GM23338 (cell line): Measurements from ENCODE around the gene HDAC6. TPM values are rescaled to one million over a fixed set of nuclear protein-coding genes. Genes with fewer than 3 reads are reported as not detected.

Experiments
- ATAC-seq: fragments of 200-7000 bp; cut with Tn5 transposase; 3 replicates; pipeline ENCODE4 v1.9.1; 2020
- DNase-seq: peaks from one replicate; pipeline ENCODE4 v3.0.0-alpha.2; 2015; ENCODE audit warnings: low spot score
- H2AFZ ChIP-seq: fragments of 200-600 bp; sonication (generic); 2 replicates; pipeline ENCODE4 v1.8.0; 2016; ENCODE audit warnings: antibody characterized with exemption, mild to moderate bottlenecking, moderate library complexity
- H3F3A ChIP-seq: fragments of 200-600 bp; sonication (generic); replicated peaks from 2 replicates; pipeline ENCODE4 v1.8.0; 2017; ENCODE audit warnings: antibody characterized with exemption, mixed run types, low read depth
- H3K27ac ChIP-seq: fragments of 200-600 bp; sonication (generic); 2 replicates; pipeline ENCODE4 v1.6.1; 2016; ENCODE audit warnings: low read depth
- H3K27me3 ChIP-seq: fragments of 200-600 bp; sonication (generic); 2 replicates; pipeline ENCODE4 v1.8.0; 2016; ENCODE audit warnings: mild to moderate bottlenecking, mixed run types, moderate library complexity; ENCODE audit not compliant: insufficient read depth
- H3K36me3 ChIP-seq: fragments of 200-600 bp; sonication (generic); 2 replicates; pipeline ENCODE4 v1.8.0; 2016; ENCODE audit warnings: mild to moderate bottlenecking; ENCODE audit not compliant: insufficient read depth
- H3K4me1 ChIP-seq: fragments of 200-600 bp; sonication (generic); 2 replicates; pipeline ENCODE4 v1.8.0; 2016; ENCODE audit warnings: mild to moderate bottlenecking, moderate library complexity; ENCODE audit not compliant: insufficient read depth
- H3K4me2 ChIP-seq: fragments of 200-600 bp; sonication (generic); 2 replicates; pipeline ENCODE4 v1.7.1; 2017; ENCODE audit warnings: mixed run types
- H3K4me3 ChIP-seq: fragments of 200-600 bp; sonication (generic); 2 replicates; pipeline ENCODE4 v1.6.1; 2016; ENCODE audit warnings: mixed run types
- H3K79me2 ChIP-seq: fragments of 200-600 bp; sonication (generic); replicated peaks from 2 replicates; pipeline ENCODE4 v1.8.0; 2017; ENCODE audit warnings: mild to moderate bottlenecking; ENCODE audit not compliant: insufficient read depth
- H3K9me2 ChIP-seq: fragments of 200-600 bp; sonication (generic); 2 replicates; pipeline ENCODE4 v1.8.0; 2017; ENCODE audit not compliant: insufficient read depth
- H4K20me1 ChIP-seq: fragments of 200-600 bp; sonication (generic); replicated peaks from 2 replicates; pipeline ENCODE4 v1.8.0; 2017; ENCODE audit warnings: mild to moderate bottlenecking; ENCODE audit not compliant: insufficient read depth
- H3K27ac Mint-ChIP-seq: 2 replicates; pipeline ENCODE4 v1.8.0; 2020; ENCODE audit warnings: inconsistent platforms, mild to moderate bottlenecking, moderate library complexity, mixed read lengths
- H3K27me3 Mint-ChIP-seq: 3 replicates; pipeline ENCODE4 v1.8.0; 2022; ENCODE audit warnings: low read depth, mild to moderate bottlenecking, moderate library complexity, mixed read lengths, inconsistent platforms; ENCODE audit not compliant: insufficient read depth, poor library complexity
- H3K36me3 Mint-ChIP-seq: 3 replicates; pipeline ENCODE4 v1.8.0; 2021; ENCODE audit warnings: low read depth, mild to moderate bottlenecking, inconsistent platforms, moderate library complexity, mixed read lengths
- H3K4me1 Mint-ChIP-seq: 3 replicates; pipeline ENCODE4 v1.8.0; 2020; ENCODE audit warnings: mild to moderate bottlenecking, inconsistent platforms, mixed read lengths
- H3K4me3 Mint-ChIP-seq: 3 replicates; pipeline ENCODE4 v1.8.0; 2021; ENCODE audit warnings: moderate library complexity, mild to moderate bottlenecking, inconsistent platforms, mixed read lengths
- H3K9me3 Mint-ChIP-seq: 3 replicates; pipeline ENCODE4 v1.8.0; 2020; ENCODE audit warnings: moderate library complexity, mild to moderate bottlenecking, inconsistent platforms, mixed read lengths
- CREB1 ChIP-seq: fragments of 250-450 bp; sonication (Bioruptor Pico); IDR thresholded peaks from 2 replicates; pipeline ENCODE4 v1.5.0; 2020; ENCODE audit warnings: low read depth, mild to moderate bottlenecking, moderate library complexity
- EZH2 ChIP-seq: fragments of 200-600 bp; sonication (generic); IDR thresholded peaks from one replicate; pipeline ENCODE4 v1.8.0; 2017; ENCODE audit warnings: antibody characterized with exemption, mild to moderate bottlenecking, low read depth; ENCODE audit not compliant: unreplicated experiment
- JUNB ChIP-seq: IDR thresholded peaks from one replicate; pipeline ENCODE4 v1.6.1; 2016; ENCODE audit warnings: antibody characterized with exemption; ENCODE audit not compliant: unreplicated experiment
- NANOG ChIP-seq: IDR thresholded peaks from 2 replicates; pipeline ENCODE4 v1.6.1; 2016; ENCODE audit warnings: antibody characterized with exemption, borderline replicate concordance
- POLR2AphosphoS5 ChIP-seq: IDR thresholded peaks from 2 replicates; pipeline ENCODE4 v1.6.1; 2016; ENCODE audit warnings: antibody characterized with exemption, low read depth
- ZNF114 ChIP-seq: fragments of 250-450 bp; sonication (Bioruptor Pico); IDR thresholded peaks from 2 replicates; pipeline ENCODE4 v1.5.0; 2020; ENCODE audit warnings: mild to moderate bottlenecking, moderate library complexity
- ZNF331 ChIP-seq: fragments of 250-450 bp; sonication (Bioruptor Pico); IDR thresholded peaks from 2 replicates; pipeline ENCODE4 v1.5.0; 2020; ENCODE audit warnings: low read depth, mild to moderate bottlenecking, moderate library complexity
- polyA plus RNA-seq: library from polyadenylated mRNA; unstranded; fragments of >200 nt; fragmentation: Nextera tagmentation; extraction: Ambion mirVana; gene quantifications from 2 replicates; pipeline ENCODE4 v1.2.1, GENCODE V29; 2016
- total RNA-seq: library from RNA; depleted of rRNA; stranded (reverse); fragments of >200 nt; shearing (Covaris generic); gene quantifications from 2 replicates; pipeline ENCODE4 v1.2.3, GENCODE V29; 2014
- TF ChIP-seq, protein P1 (sequence below): IDR thresholded peaks from 2 replicates; pipeline ENCODE4 v1.6.1; 2016; ENCODE audit warnings: antibody characterized with exemption
- TF ChIP-seq, protein P2 (sequence below): fragments of 250-450 bp; sonication (Bioruptor Pico); IDR thresholded peaks from 2 replicates; pipeline ENCODE4 v1.5.0; 2020; ENCODE audit warnings: mild to moderate bottlenecking, moderate library complexity
- TF ChIP-seq, protein P3 (sequence below): IDR thresholded peaks from one replicate; pipeline ENCODE4 v1.6.1; 2018; ENCODE audit warnings: antibody characterized with exemption; ENCODE audit not compliant: unreplicated experiment
- TF ChIP-seq, protein P4 (sequence below), 2 experiments: fragments of 200-600 bp in 1 of 2; sonication (generic) in 1 of 2; conservative IDR thresholded peaks; 2 replicates each; pipeline versions ENCODE4 v1.5.1 to v1.6.1; 2016 to 2017; ENCODE audit warnings: antibody characterized with exemption in 2 of 2, low read depth in 2 of 2, mild to moderate bottlenecking in 2 of 2, moderate library complexity in 1 of 2

The HDAC6 gene
- total and polyA plus RNA-seq, 2 experiments from 2014 or later, result 33.0 to 49.8 TPM

DNA sequence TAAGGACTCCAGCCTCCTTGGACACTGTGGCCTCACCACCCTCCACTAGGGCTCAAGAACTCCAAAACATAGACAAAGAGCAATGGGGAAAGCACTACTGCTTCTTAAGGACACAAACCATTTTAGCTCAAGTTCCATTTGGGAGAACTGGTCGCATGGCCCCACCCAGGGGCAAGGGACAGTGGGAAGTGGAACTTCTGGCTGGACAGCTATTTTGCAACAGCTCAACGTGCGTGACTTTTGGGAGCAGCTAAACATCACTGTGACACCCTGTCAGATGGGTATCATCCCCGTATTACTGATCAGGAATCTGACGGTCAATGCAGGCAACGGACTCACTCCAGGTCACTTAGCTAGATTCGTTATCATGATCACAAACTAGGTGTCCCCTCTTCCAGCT, 49.4 kb upstream of the HDAC6 start:
- Histone ChIP-seq H3K36me3 (no peaks in the 10 kb centered on the region), H3K4me1 (no peaks in the 10 kb centered on the region), H3F3A (no peaks in the 10 kb centered on the region), H4K20me1 (no peaks in the 10 kb centered on the region), H3K27me3 (no peaks in the 10 kb centered on the region), H3K27ac (no peak overlapping the region), H3K4me3 (no peak overlapping the region), H3K79me2 (no peaks in the 10 kb centered on the region), H3K9me2 (no peaks in the 10 kb centered on the region), H2AFZ (no peak overlapping the region), H3K4me2 (no peak overlapping the region)
- no peak for TF ChIP-seq POLR2AphosphoS5
- TF ChIP-seq, protein P1, sequence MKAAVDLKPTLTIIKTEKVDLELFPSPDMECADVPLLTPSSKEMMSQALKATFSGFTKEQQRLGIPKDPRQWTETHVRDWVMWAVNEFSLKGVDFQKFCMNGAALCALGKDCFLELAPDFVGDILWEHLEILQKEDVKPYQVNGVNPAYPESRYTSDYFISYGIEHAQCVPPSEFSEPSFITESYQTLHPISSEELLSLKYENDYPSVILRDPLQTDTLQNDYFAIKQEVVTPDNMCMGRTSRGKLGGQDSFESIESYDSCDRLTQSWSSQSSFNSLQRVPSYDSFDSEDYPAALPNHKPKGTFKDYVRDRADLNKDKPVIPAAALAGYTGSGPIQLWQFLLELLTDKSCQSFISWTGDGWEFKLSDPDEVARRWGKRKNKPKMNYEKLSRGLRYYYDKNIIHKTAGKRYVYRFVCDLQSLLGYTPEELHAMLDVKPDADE, result no peak
- no peak for TF ChIP-seq JUNB
- TF ChIP-seq, protein P2, sequence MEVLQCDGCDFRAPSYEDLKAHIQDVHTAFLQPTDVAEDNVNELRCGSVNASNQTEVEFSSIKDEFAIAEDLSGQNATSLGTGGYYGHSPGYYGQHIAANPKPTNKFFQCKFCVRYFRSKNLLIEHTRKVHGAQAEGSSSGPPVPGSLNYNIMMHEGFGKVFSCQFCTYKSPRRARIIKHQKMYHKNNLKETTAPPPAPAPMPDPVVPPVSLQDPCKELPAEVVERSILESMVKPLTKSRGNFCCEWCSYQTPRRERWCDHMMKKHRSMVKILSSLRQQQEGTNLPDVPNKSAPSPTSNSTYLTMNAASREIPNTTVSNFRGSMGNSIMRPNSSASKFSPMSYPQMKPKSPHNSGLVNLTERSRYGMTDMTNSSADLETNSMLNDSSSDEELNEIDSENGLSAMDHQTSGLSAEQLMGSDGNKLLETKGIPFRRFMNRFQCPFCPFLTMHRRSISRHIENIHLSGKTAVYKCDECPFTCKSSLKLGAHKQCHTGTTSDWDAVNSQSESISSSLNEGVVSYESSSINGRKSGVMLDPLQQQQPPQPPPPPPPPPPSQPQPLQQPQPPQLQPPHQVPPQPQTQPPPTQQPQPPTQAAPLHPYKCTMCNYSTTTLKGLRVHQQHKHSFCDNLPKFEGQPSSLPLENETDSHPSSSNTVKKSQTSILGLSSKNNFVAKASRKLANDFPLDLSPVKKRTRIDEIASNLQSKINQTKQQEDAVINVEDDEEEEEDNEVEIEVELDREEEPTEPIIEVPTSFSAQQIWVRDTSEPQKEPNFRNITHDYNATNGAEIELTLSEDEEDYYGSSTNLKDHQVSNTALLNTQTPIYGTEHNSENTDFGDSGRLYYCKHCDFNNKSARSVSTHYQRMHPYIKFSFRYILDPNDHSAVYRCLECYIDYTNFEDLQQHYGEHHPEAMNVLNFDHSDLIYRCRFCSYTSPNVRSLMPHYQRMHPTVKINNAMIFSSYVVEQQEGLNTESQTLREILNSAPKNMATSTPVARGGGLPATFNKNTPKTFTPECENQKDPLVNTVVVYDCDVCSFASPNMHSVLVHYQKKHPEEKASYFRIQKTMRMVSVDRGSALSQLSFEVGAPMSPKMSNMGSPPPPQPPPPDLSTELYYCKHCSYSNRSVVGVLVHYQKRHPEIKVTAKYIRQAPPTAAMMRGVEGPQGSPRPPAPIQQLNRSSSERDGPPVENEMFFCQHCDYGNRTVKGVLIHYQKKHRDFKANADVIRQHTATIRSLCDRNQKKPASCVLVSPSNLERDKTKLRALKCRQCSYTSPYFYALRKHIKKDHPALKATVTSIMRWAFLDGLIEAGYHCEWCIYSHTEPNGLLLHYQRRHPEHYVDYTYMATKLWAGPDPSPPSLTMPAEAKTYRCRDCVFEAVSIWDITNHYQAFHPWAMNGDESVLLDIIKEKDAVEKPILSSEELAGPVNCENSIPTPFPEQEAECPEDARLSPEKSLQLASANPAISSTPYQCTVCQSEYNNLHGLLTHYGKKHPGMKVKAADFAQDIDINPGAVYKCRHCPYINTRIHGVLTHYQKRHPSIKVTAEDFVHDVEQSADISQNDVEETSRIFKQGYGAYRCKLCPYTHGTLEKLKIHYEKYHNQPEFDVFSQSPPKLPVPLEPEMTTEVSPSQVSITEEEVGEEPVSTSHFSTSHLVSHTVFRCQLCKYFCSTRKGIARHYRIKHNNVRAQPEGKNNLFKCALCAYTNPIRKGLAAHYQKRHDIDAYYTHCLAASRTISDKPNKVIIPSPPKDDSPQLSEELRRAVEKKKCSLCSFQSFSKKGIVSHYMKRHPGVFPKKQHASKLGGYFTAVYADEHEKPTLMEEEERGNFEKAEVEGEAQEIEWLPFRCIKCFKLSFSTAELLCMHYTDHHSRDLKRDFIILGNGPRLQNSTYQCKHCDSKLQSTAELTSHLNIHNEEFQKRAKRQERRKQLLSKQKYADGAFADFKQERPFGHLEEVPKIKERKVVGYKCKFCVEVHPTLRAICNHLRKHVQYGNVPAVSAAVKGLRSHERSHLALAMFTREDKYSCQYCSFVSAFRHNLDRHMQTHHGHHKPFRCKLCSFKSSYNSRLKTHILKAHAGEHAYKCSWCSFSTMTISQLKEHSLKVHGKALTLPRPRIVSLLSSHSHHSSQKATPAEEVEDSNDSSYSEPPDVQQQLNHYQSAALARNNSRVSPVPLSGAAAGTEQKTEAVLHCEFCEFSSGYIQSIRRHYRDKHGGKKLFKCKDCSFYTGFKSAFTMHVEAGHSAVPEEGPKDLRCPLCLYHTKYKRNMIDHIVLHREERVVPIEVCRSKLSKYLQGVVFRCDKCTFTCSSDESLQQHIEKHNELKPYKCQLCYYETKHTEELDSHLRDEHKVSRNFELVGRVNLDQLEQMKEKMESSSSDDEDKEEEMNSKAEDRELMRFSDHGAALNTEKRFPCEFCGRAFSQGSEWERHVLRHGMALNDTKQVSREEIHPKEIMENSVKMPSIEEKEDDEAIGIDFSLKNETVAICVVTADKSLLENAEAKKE, result no peak
- no peak for TF ChIP-seq EZH2
- no peak for TF ChIP-seq NANOG
- TF ChIP-seq, protein P3, sequence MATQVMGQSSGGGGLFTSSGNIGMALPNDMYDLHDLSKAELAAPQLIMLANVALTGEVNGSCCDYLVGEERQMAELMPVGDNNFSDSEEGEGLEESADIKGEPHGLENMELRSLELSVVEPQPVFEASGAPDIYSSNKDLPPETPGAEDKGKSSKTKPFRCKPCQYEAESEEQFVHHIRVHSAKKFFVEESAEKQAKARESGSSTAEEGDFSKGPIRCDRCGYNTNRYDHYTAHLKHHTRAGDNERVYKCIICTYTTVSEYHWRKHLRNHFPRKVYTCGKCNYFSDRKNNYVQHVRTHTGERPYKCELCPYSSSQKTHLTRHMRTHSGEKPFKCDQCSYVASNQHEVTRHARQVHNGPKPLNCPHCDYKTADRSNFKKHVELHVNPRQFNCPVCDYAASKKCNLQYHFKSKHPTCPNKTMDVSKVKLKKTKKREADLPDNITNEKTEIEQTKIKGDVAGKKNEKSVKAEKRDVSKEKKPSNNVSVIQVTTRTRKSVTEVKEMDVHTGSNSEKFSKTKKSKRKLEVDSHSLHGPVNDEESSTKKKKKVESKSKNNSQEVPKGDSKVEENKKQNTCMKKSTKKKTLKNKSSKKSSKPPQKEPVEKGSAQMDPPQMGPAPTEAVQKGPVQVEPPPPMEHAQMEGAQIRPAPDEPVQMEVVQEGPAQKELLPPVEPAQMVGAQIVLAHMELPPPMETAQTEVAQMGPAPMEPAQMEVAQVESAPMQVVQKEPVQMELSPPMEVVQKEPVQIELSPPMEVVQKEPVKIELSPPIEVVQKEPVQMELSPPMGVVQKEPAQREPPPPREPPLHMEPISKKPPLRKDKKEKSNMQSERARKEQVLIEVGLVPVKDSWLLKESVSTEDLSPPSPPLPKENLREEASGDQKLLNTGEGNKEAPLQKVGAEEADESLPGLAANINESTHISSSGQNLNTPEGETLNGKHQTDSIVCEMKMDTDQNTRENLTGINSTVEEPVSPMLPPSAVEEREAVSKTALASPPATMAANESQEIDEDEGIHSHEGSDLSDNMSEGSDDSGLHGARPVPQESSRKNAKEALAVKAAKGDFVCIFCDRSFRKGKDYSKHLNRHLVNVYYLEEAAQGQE, result no peak
- no peak for TF ChIP-seq ZNF331
- TF ChIP-seq, protein P4, sequence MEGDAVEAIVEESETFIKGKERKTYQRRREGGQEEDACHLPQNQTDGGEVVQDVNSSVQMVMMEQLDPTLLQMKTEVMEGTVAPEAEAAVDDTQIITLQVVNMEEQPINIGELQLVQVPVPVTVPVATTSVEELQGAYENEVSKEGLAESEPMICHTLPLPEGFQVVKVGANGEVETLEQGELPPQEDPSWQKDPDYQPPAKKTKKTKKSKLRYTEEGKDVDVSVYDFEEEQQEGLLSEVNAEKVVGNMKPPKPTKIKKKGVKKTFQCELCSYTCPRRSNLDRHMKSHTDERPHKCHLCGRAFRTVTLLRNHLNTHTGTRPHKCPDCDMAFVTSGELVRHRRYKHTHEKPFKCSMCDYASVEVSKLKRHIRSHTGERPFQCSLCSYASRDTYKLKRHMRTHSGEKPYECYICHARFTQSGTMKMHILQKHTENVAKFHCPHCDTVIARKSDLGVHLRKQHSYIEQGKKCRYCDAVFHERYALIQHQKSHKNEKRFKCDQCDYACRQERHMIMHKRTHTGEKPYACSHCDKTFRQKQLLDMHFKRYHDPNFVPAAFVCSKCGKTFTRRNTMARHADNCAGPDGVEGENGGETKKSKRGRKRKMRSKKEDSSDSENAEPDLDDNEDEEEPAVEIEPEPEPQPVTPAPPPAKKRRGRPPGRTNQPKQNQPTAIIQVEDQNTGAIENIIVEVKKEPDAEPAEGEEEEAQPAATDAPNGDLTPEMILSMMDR (conservative IDR thresholded peaks at IDR 0.05; ENCODE audit: low read depth in 2 of 2), result no peak
- no peak for TF ChIP-seq ZNF114 (CRISPR knock-in tag)
- no peak for TF ChIP-seq CREB1 (CRISPR knock-in tag)
- Mint-ChIP-seq H3K27me3 (peaks cover 3% of the 10 kb centered on the region), H3K4me1 (no peaks in the 10 kb centered on the region), H3K9me3 (no peaks in the 10 kb centered on the region), H3K27ac (no peak overlapping the region), H3K4me3 (no peak overlapping the region), H3K36me3 (no peaks in the 10 kb centered on the region)
- ATAC-seq (no peak), DNase-seq (no peak)
